SH-SY5Y (cell line): ENCODE results near the gene NOTUM.

Experiments
- GATA2 ChIP-seq: IDR thresholded peaks from 2 replicates; pipeline ENCODE4 v1.6.1; 2011; ENCODE audit warnings: mild to moderate bottlenecking, low read depth, low read length
- GATA3 ChIP-seq: IDR thresholded peaks from 2 replicates; pipeline ENCODE4 v1.6.1; 2011; ENCODE audit warnings: low read depth, mild to moderate bottlenecking, low read length, moderate library complexity

NOTUM gene

GRCh38 chr17:81958633-81959342, 2.2 kb downstream of the NOTUM start:
- no peak for TF ChIP-seq GATA3

DNA sequence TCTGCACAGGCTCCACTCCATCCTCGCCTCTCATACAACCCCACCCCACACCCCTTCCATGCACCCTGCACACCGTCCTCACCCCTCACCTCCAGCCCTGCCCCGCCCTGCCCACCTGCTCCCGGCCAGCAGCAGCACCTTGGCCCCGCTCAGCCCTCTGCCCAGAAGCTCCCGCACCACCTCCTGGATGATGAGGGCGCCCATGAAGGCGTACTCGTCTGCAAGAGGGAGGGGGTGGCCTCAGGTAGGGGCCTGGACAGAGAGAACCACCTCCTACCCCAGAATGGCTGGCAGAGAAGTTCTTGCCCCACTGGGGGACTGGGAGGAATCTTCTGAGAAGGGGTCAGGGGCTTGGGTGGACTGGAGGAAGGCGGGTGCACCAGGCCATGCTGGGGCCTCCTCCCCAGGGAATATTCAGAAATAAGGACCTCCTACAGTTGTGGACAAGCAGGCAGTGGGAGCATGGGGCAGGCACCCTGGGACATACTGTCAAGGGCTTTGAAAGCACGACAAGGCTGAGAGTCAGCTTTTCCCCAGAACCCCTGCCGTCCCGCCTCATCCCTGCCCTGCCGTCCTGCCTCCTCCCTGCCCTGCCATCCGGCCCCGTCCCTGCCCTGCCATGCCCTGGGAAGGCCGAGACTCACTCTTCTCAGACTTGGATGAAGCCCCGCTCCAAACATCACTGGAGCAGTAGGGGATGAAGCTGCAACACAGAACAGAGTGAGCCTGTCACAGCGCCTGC, 3.1 kb downstream of the NOTUM start:
- TF ChIP-seq GATA2 = no peak
- no peak for TF ChIP-seq GATA3

DNA sequence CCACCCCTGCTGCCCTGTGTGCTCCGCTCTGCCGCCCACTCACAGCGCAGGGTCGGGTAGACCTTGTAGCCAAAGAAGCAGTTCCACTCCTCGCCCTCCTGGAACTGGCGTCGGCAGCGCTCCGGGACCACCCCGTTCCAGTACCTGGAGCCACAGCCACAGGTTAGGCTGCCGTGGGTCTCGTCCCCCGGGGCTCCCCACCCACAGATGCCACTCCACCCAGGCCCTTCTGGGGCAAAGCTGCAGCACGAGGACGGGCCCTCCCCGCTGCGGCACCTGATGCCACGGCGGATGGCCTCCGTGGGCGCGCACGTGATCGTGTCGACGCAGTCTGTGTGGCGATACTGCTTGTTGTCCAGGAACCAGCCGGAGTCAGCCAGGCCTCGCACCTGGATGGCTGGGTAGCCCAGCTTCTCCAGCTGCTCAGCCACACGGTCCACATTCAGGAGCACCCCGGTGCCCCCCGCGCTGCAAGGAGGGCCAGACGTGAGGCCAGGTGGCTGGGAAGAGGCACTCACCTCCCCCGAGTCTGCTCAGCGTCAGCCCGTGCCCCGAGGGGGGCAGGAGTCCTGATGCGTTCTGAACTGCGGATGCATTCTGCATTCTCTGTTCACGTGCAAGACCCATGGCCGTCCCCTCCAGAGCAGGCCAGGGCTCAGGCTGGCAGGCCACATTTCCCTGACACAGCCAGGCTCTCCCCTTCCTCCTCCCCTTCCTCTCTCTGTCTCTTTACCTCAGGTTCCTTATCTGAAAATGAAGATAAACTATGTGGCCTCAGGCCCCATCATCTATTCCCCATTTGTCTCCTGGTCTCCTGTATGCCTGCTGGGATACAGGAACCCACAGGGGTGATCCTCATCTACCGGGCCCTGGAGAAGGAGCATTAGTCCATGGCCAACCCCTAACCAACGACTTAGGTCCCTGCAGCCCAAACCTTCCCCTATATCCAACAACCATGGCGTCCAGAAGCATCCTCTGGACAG, 4.1 kb downstream of the NOTUM start:
- no peak for TF ChIP-seq GATA3
- no peak for TF ChIP-seq GATA2

DNA sequence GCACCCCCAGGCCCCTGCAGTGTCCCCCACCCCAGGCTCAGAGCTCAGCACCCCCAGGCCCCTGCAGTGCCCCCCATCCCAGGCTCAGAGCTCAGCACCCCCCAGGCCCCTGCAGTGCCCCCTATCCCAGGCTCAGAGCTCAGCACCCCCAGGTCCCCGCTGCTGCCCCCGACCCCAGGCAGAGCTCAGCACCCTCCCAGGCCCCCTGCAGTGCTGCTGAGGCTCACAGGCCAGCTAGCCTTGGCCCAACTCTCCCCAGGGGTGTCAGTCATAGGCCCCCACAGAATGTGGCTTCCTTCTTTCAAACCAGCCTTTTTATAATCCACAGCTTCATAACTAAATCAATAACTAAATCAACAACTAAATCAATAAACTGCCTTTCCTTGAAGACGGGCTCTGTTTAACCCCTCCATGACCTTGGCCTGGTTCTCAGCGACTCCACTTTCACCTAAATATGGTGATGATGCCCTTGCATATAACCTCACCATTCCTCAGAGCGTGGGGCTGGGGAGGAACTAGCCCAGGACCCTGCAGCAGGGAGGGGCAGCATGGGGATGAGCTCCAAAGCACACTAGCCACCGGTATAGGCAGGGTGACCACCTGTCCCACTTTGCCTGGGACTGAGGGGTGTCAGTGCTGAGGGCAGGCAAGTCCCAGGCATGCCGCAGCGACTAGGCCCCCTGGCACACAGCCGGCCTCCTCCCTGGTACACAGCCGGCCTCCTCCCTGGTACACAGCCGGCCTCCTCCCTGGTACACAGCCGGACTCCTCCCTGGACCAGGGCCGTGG, 5.0 kb downstream of the NOTUM start:
- TF ChIP-seq GATA3 (no peak), GATA2 (no peak)

DNA sequence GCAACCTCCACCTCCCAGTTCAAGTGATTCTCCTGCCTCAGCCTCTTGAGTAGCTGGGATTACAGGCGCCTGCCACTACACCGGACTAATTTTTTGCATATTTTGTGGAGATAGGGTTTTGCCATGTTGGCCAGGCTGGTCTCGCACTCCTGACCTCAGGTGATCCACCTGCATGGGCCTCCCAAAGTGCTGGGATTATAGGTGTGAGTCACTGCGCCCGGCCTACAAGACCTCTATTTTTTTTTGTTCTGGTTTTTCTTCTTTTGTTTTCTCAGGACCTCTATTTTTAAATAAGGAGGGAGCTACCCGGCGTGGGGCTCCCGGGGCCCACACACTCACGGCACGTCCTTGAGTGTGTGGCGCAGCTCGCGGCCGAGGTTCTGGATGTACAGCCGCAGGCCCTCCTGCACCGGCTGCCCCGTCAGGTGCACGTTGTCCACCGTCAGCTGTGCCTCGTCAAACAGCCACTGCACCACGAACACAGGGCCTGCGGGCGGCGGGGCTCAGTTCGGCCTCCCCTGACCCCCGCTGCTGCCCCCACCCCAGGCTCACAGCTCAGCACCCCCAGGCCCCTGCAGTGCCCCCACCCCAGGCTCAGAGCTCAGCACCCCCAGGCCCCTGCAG, 5.8 kb downstream of the NOTUM start:
- TF ChIP-seq GATA2 (no peak), GATA3 (no peak)

GRCh38 chr17:81954131-81955057, 6.6 kb downstream of the NOTUM start:
- TF ChIP-seq GATA3 (no peak), GATA2 (no peak)

- no peak for TF ChIP-seq GATA2
- TF ChIP-seq GATA3 = no peak
Measured at GRCh38 chr17:81952792-81953228, 8.2 kb downstream of the NOTUM start.

DNA sequence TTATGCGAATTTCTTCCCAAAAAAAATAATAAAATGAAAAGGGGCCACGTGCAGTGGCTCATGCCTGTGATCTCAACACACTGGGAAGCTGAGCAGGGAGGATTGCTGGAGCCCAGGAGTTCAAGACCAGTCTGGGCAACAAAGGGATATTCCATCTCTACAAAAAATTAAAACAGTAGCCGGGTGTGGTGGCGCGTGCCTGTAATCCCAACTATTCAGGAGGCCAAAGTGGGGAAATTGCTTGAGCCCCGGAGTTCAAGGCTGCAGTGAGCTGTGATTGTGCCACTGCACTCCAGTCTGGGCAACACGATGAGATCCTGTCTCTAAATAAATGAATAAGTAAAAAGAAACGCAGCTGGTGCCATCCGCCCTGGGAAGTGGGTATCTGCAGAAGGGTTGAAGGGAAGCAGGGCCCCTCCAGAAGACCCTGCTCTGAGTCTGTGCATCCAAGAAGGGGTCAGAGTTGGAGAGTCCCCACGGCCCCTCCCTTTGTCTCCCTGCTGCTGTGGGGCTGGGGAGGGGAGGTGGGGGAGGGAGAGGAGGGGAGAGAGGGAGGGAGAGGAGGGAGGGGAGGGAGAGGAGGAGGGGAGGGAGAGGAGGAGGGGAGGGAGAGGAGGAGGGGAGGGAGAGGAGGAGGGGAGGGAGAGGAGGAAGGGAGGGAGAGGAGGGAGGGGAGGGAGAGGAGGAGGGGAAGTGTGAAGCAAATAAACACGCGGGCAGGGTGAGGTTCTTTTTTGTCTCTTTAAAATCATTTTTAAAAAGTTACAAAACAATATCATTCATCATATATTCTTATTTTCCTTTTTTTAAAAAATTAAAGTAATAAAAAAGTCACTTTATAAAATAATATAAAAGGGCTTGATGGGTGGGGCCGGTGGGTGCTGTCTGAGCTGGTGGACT, 9.0 kb downstream of the NOTUM start:
- no peak for TF ChIP-seq GATA2
- TF ChIP-seq GATA3 = no peak

GRCh38 chr17:81950501-81950900, 10.5 kb downstream of the NOTUM start:
- TF ChIP-seq GATA2 (no peak), GATA3 (no peak)

DNA sequence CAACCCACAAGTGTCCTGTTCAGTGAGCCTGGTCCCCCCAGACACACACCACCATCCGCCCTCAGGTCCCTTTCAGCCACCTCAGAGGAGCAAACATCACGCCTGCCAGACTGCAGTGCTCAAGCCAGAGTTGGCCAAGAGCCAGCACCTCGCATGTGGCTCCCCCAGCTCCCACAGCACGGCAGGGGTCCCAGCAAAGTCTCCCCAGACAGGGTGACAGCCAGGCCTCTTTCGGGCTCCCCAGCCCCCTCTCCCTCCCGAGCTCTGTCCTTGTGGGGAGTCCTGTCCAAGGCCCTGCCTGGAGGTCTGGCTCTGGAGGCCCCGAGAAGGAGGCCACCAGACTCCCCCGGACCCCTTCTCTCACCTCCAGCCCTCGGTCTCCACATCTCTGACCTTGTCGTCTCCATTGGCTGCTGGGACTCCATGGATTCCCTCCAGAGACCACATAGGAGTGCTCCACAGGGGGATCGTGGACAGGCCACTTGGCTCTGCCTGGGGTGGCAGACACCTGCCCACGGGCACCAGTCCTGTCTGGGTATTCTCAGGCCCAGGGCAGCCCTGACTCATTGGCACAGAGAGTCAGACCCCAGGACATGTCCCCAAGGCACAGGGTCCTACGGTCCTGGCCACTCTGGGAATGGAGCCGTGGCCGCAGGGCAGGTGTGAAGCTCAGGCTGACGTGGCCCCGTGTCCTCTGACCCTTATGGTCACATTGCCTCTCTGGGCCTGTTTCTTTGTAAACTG, 12.2 kb downstream of the NOTUM start:
- no peak for TF ChIP-seq GATA3
- no peak for TF ChIP-seq GATA2

DNA sequence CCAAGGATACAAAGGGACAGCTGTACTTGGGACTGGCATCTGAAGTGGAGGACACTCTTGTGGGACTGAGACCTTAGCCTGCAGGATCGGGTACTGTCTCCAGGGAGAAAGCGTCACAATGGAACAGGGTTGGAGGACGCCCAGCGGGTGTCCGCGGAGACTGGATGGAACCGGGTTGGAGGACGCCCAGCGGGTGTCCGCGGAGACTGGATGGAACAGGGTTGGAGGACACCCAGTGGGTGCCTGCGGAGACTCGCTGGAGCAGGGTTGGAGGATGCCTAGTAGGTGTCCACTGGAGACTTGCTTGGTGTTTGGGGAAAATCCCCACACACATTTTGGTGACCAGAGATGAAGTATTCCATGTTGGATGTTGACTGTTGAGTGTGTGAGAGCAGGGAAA, 13.8 kb downstream of the NOTUM start, which contains the start of gene MYADML2:
Gene MYADML2, minus strand, starts transcription at position 45 of the 400 bp plus-strand sequence. CDS start 5,492 bp downstream, outside the sequence.
- TF ChIP-seq GATA3 (no peak), GATA2 (no peak)
